ENCODE results near the gene MX2. TPM values are rescaled to one million over a fixed set of nuclear protein-coding genes. Genes with fewer than 3 reads are reported as not detected.

MX2 gene
- total RNA-seq, 1 donor, result 2.6 TPM

- no peak for TF ChIP-seq CTCF (IDR thresholded peaks at IDR 0.05; ENCODE audit: insufficient read depth, low read depth, low read length)
- DNase-seq (ENCODE audit: low read depth), result no peak
- no peak overlapping the region for H3K4me3 ChIP-seq (ENCODE audit: low read depth, low read length)
Measured at GRCh38 chr21:41403966-41404365, 42.1 kb downstream of the MX2 start.

- TF ChIP-seq CTCF (IDR thresholded peaks at IDR 0.05; ENCODE audit: insufficient read depth, low read depth, low read length), result no peak
- no peak overlapping the region for H3K4me3 ChIP-seq (ENCODE audit: low read depth, low read length)
- no peak for DNase-seq (ENCODE audit: low read depth)
Measured at GRCh38 chr21:41405321-41405720, 43.5 kb downstream of the MX2 start.

- no peak overlapping the region for H3K4me3 ChIP-seq (ENCODE audit: low read depth, low read length)
- no peak for TF ChIP-seq CTCF (IDR thresholded peaks at IDR 0.05; ENCODE audit: insufficient read depth, low read depth, low read length)
- no peak for DNase-seq (ENCODE audit: low read depth)
Measured at GRCh38 chr21:41406340-41406739, 44.5 kb downstream of the MX2 start.

GRCh38 chr21:41407541-41408460 lies 46.0 kb downstream of the MX2 start:
- TF ChIP-seq CTCF (IDR thresholded peaks at IDR 0.05; ENCODE audit: insufficient read depth, low read depth, low read length), result no peak
- H3K4me3 ChIP-seq (ENCODE audit: low read depth, low read length), result no peak overlapping the region
- DNase-seq (ENCODE audit: low read depth), result no peak

- no peak for TF ChIP-seq CTCF (IDR thresholded peaks at IDR 0.05; ENCODE audit: insufficient read depth, low read depth, low read length)
- DNase-seq (ENCODE audit: low read depth), result no peak
- no peak overlapping the region for H3K4me3 ChIP-seq (ENCODE audit: low read depth, low read length)
Measured at GRCh38 chr21:41410361-41410760, 48.5 kb downstream of the MX2 start.

- no peak for TF ChIP-seq CTCF (IDR thresholded peaks at IDR 0.05; ENCODE audit: insufficient read depth, low read depth, low read length)
- no peak for DNase-seq (ENCODE audit: low read depth)
- no peak overlapping the region for H3K4me3 ChIP-seq (ENCODE audit: low read depth, low read length)
Measured at GRCh38 chr21:41410767-41411448, 49.1 kb downstream of the MX2 start.

All from fibroblast of villous mesenchyme (primary cell).